ENCODE data around the gene LHX4.

- TF ChIP-seq EZH2phosphoT487 (IDR thresholded peaks at IDR 0.05; ENCODE audit: insufficient read depth, low read depth) (no peak), EZH2 (IDR thresholded peaks at IDR 0.05; ENCODE audit: insufficient read depth, poor library complexity, severe bottlenecking) (no peak)
These were observed 48.1 kb downstream of the LHX4 start for GRCh38 chr1:180278194-180278515.
